IMR-90 (cell line): ENCODE measurements around the gene BLMH. TPM values are rescaled to one million over a fixed set of nuclear protein-coding genes. Genes with fewer than 3 reads are reported as not detected.

ENCODE experiments used
- ATAC-seq: fragments of 200-7000 bp; cut with Tn5 transposase; 2 replicates; pipeline ENCODE4 v1.9.1; 2020; ENCODE audit warnings: low read depth, mild to moderate bottlenecking, moderate library complexity
- BruUV-seq: library from RNA; stranded (reverse); fragments of 400-500 nt; replicated peaks from 2 replicates; lab custom pipeline; 2021; lab: Mats Ljungman, UMichigan
- CTCF ChIA-PET: fragments of 300-600 bp; formaldehyde crosslinking; extraction: SDS; loops from one replicate; lab custom pipeline; 2021; ENCODE audit warnings: antibody characterized with exemption; lab: Yijun Ruan, JAX
- POLR2A ChIA-PET: fragments of 300-600 bp; sonication (Branson Sonifier 250); formaldehyde crosslinking; loops from one replicate; lab custom pipeline; 2022; ENCODE audit warnings: antibody characterized with exemption; ENCODE audit not compliant: unreplicated experiment; lab: Charles Lee
- DNase-seq: peaks from one replicate; pipeline ENCODE4 v3.0.0; 2013
- H2AFZ ChIP-seq: replicated peaks from 2 replicates; pipeline ENCODE3; 2013; ENCODE audit warnings: low read length, mild to moderate bottlenecking; ENCODE audit not compliant: poor library complexity
- H2AK5ac ChIP-seq: 2 replicates; pipeline ENCODE4 v1.6.1; 2013; ENCODE audit warnings: low read depth, low read length, inconsistent platforms
- H2AK9ac ChIP-seq: replicated peaks from 2 replicates; pipeline ENCODE3; 2013; ENCODE audit warnings: mild to moderate bottlenecking, low read depth, low read length, moderate library complexity; ENCODE audit not compliant: poor library complexity
- H2BK120ac ChIP-seq: 2 replicates; pipeline ENCODE4 v1.6.1; 2013; ENCODE audit warnings: low read depth, low read length, inconsistent platforms
- H2BK15ac ChIP-seq: 3 replicates; pipeline ENCODE4 v1.6.1; 2013; ENCODE audit warnings: low read depth, low read length, inconsistent platforms
- H2BK20ac ChIP-seq: 2 replicates; pipeline ENCODE4 v1.6.1; 2013; ENCODE audit warnings: low read depth, mild to moderate bottlenecking, inconsistent platforms, low read length, moderate library complexity
- H2BK5ac ChIP-seq: 2 replicates; pipeline ENCODE4 v1.6.1; 2013; ENCODE audit warnings: mild to moderate bottlenecking, low read depth, low read length, inconsistent platforms; ENCODE audit not compliant: poor library complexity, severe bottlenecking
- H3K14ac ChIP-seq: replicated peaks from 2 replicates; pipeline ENCODE4 v1.6.1; 2013; ENCODE audit warnings: low read depth, low read length, inconsistent platforms
- H3K18ac ChIP-seq: 2 replicates; pipeline ENCODE4 v1.6.1; 2013; ENCODE audit warnings: low read depth, low read length, control low read depth
- H3K23ac ChIP-seq: 2 replicates; pipeline ENCODE4 v1.6.1; 2013; ENCODE audit warnings: low read depth, low read length, inconsistent platforms
- H3K27ac ChIP-seq: 2 replicates; pipeline ENCODE4 v1.5.1; 2013; ENCODE audit warnings: mild to moderate bottlenecking, control low read depth, low read length; ENCODE audit not compliant: insufficient read depth
- H3K27me3 ChIP-seq: 2 replicates; pipeline ENCODE4 v1.6.1; 2013; ENCODE audit warnings: low read length; ENCODE audit not compliant: control insufficient read depth, insufficient read depth
- H3K36me3 ChIP-seq: 2 replicates; pipeline ENCODE4 v1.6.1; 2013; ENCODE audit warnings: low read length, mixed read lengths; ENCODE audit not compliant: control insufficient read depth, insufficient read depth
- H3K4ac ChIP-seq: 2 replicates; pipeline ENCODE4 v1.6.1; 2013; ENCODE audit warnings: low read depth, low read length, inconsistent platforms
- H3K4me1 ChIP-seq: 2 replicates; pipeline ENCODE4 v1.6.1; 2013; ENCODE audit warnings: low read length, mixed read lengths; ENCODE audit not compliant: control insufficient read depth, insufficient read depth
- H3K4me2 ChIP-seq: 2 replicates; pipeline ENCODE4 v1.6.1; 2013; ENCODE audit warnings: low read depth, mild to moderate bottlenecking, control low read depth, low read length, moderate library complexity
- H3K4me3 ChIP-seq: 2 replicates; pipeline ENCODE4 v1.5.1; 2013; ENCODE audit warnings: low read depth, mild to moderate bottlenecking, control low read depth, low read length, moderate library complexity; ENCODE audit not compliant: insufficient read depth
- H3K56ac ChIP-seq: 2 replicates; pipeline ENCODE4 v1.6.1; 2013; ENCODE audit warnings: low read length, inconsistent platforms; ENCODE audit not compliant: insufficient read depth; ENCODE audit errors: extremely low read depth
- H3K79me1 ChIP-seq, 2 experiments: 2 replicates each; pipeline ENCODE4 v1.6.1; 2013; ENCODE audit warnings: low read length in 2 of 2, inconsistent platforms in 1 of 2, low read depth in 1 of 2
- H3K9ac ChIP-seq: 2 replicates; pipeline ENCODE4 v1.6.1; 2013; ENCODE audit warnings: low read depth, low read length, control low read depth
- H3K9me1 ChIP-seq: 2 replicates; pipeline ENCODE4 v1.6.1; 2013; ENCODE audit warnings: low read length, inconsistent platforms; ENCODE audit not compliant: insufficient read depth
- H3K9me3 ChIP-seq: 2 replicates; pipeline ENCODE4 v1.6.1; 2013; ENCODE audit warnings: low read length; ENCODE audit not compliant: control insufficient read depth, insufficient read depth
- H4K20me1 ChIP-seq: 2 replicates; pipeline ENCODE4 v1.6.1; 2013; ENCODE audit warnings: low read length, inconsistent platforms; ENCODE audit not compliant: insufficient read depth
- H4K5ac ChIP-seq: 2 replicates; pipeline ENCODE4 v1.6.1; 2013; ENCODE audit warnings: mild to moderate bottlenecking, low read depth, low read length, control low read depth
- H4K8ac ChIP-seq, 2 experiments: 2 replicates each; pipeline ENCODE4 v1.6.1; 2013; ENCODE audit warnings: low read depth in 2 of 2, low read length in 2 of 2, control low read depth in 1 of 2, inconsistent platforms in 1 of 2
- H4K91ac ChIP-seq: 2 replicates; pipeline ENCODE4 v1.6.1; 2013; ENCODE audit warnings: low read depth, low read length, inconsistent platforms; ENCODE audit not compliant: insufficient read depth
- BHLHE40 ChIP-seq: fragments of 150-350 bp; IDR thresholded peaks from 2 replicates; pipeline ENCODE4 v1.6.1; 2016; ENCODE audit warnings: mild to moderate bottlenecking, low read depth, low read length
- CEBPB ChIP-seq: IDR thresholded peaks from 2 replicates; pipeline ENCODE4 v1.6.1; 2012; ENCODE audit warnings: low read depth, low read length, improper control_type of control experiment
- CHD1 ChIP-seq: IDR thresholded peaks from 2 replicates; pipeline ENCODE4 v1.6.1; 2012; ENCODE audit warnings: low read depth, low read length, improper control_type of control experiment
- CTCF ChIP-seq: conservative IDR thresholded peaks from 2 replicates; pipeline ENCODE4 v1.5.1; 2012; ENCODE audit warnings: mild to moderate bottlenecking, low read depth, low read length, improper control_type of control experiment
- MAFK ChIP-seq: IDR thresholded peaks from 2 replicates; pipeline ENCODE4 v1.6.1; 2012; ENCODE audit warnings: low read depth, low read length, improper control_type of control experiment
- MXI1 ChIP-seq: IDR thresholded peaks from 2 replicates; pipeline ENCODE4 v1.6.1; 2012; ENCODE audit warnings: low read depth, mild to moderate bottlenecking, low read length, moderate library complexity, borderline replicate concordance
- NFE2L2 ChIP-seq: fragments of 150-350 bp; IDR thresholded peaks from 2 replicates; pipeline ENCODE4 v1.6.1; 2016; ENCODE audit warnings: low read depth, mild to moderate bottlenecking, low read length
- RAD21 ChIP-seq: IDR thresholded peaks from 2 replicates; pipeline ENCODE4 v1.6.1; 2012; ENCODE audit warnings: low read length, improper control_type of control experiment
- RFX5 ChIP-seq: IDR thresholded peaks from 2 replicates; pipeline ENCODE4 v1.8.0; 2012; ENCODE audit warnings: low read depth, mild to moderate bottlenecking, low read length, moderate library complexity
- SMC3 ChIP-seq: fragments of 150-350 bp; IDR thresholded peaks from 2 replicates; pipeline ENCODE4 v1.6.1; 2016; ENCODE audit warnings: low read depth, mild to moderate bottlenecking, antibody characterized with exemption, low read length, moderate library complexity
- USF2 ChIP-seq: fragments of 150-350 bp; IDR thresholded peaks from 2 replicates; pipeline ENCODE4 v1.6.1; 2017; ENCODE audit warnings: mild to moderate bottlenecking, antibody characterized with exemption, low read length, low read depth
- WGBS, 2 experiments: methylation state at CpG; one replicate each; pipeline versions ENCODE4 v1.1.5 to v1.1.7; 2013; ENCODE audit warnings: missing lambda C conversion rate in 2 of 2; ENCODE audit not compliant: insufficient read length in 1 of 2; ENCODE audit errors: extremely low coverage in 2 of 2; 5-methylcytosine and 5-hydroxymethylcytosine counted together
- dilution Hi-C: fragments of 300-500 bp; cut with HindIII; formaldehyde crosslinking; loops from one replicate; pipeline ENCODE4 v1.14.3; 2018; ENCODE audit warnings: low sequenced_read_pairs; ENCODE audit not compliant: unreplicated experiment
- in situ Hi-C: fragments of 300-500 bp; cut with MboI; formaldehyde crosslinking; loops from 3 replicates; pipeline ENCODE4 v1.14.3; 2019; ENCODE audit warnings: low sequenced_read_pairs, inconsistent platforms, mixed read lengths
- intact Hi-C: fragments of 100-400 bp; cut with micrococcal nuclease; formaldehyde crosslinking; loops from 2 replicates; pipeline ENCODE4 v1.10.0; 2022
- polyA plus RNA-seq, 3 experiments: library from polyadenylated mRNA; depleted of rRNA; stranded (reverse); fragments of >200 nt; gene quantifications; 2 replicates each; pipeline ENCODE4 v1.2.3, GENCODE V29; 2012; ENCODE audit warnings: low replicate concordance in 1 of 3
- total RNA-seq: library from RNA; depleted of rRNA; stranded (reverse); fragments of >200 nt; gene quantifications from 2 replicates; pipeline ENCODE4 v1.2.3, GENCODE V29; 2012

BLMH gene
- total and polyA plus RNA-seq, 2 of the 4 experiments (the other 2 are of a cell fraction): 17.3 to 20.8 TPM

GRCh38 chr17:30326809-30327208, 35.1 kb upstream of the BLMH start:
- no peaks in the 10 kb centered on the region for H4K20me1 ChIP-seq
- H3K14ac ChIP-seq: no peak overlapping the region
- in situ Hi-C loops (no loop called here), dilution Hi-C loops (no loop called here), intact Hi-C loops (loop anchor here (5.0 kb wide), 1 partner anchor 200 kb away; no protein-coding TSS in a partner anchor)
- CTCF ChIA-PET: interaction anchor here (1.0 to 1.9 kb wide), 3 partner anchors 10 to 14 kb away, joined by 3 to 7 read pairs (median 5); no protein-coding TSS in a partner anchor
- H3K9me1 ChIP-seq: no peaks in the 10 kb centered on the region
- H3K4me3 ChIP-seq: no peak overlapping the region
- no peak overlapping the region for H2AK5ac ChIP-seq
- no peak overlapping the region for H3K18ac ChIP-seq
- no peak overlapping the region for H4K5ac ChIP-seq
- H3K79me1 ChIP-seq: no peaks in the 10 kb centered on the region
- no peaks in the 10 kb centered on the region for H3K9me3 ChIP-seq
- H3K4me1 ChIP-seq: peaks cover 2% of the 10 kb centered on the region; the same call in 1 of the 2 replicates
- H3K27ac ChIP-seq: no peak overlapping the region
- no CpG with 5 or more reads among the region's 1 CpG for WGBS, 2 experiments
- H2BK20ac ChIP-seq: no peak overlapping the region
- no peak overlapping the region for H2BK15ac ChIP-seq
- no TSS peak for BruUV-seq
- H4K91ac ChIP-seq: no peak overlapping the region
- H3K9ac ChIP-seq: no peak overlapping the region
- no peak overlapping the region for H3K4me2 ChIP-seq
- H4K8ac ChIP-seq: no peak overlapping the region
- H3K23ac ChIP-seq: no peak overlapping the region
- no peak for DNase-seq
- H2BK120ac ChIP-seq: no peak overlapping the region
- no peaks in the 10 kb centered on the region for H3K36me3 ChIP-seq
- H3K27me3 ChIP-seq: peaks cover 20% of the 10 kb centered on the region
- H2AFZ ChIP-seq: no peak overlapping the region
- no peak overlapping the region for H3K4ac ChIP-seq
- POLR2A ChIA-PET: no interaction called here
- H2BK5ac ChIP-seq: no peak overlapping the region
- H3K56ac ChIP-seq: no peak overlapping the region
- no peak overlapping the region for H2AK9ac ChIP-seq
- TF ChIP-seq CTCF (no peak), RAD21 (no peak), CHD1 (no peak), MXI1 (no peak), NFE2L2 (no peak), MAFK (no peak), RFX5 (no peak), SMC3 (no peak), USF2 (no peak), CEBPB (no peak), BHLHE40 (no peak)
- no peak for ATAC-seq
